Stimulated activated CD8-positive, alpha-beta memory T cell treated with anti-CD3 and anti-CD28 coated beads, Interleukin-15, amount 100 ng/mL, for 1 hour (primary cell): ENCODE data around the gene PRPF6.

Experiments used
- DNase-seq: peaks from one replicate; pipeline ENCODE4 v3.0.0-alpha.2; 2020; ENCODE audit warnings: low read depth

PRPF6 gene

GRCh38 chr20:64035933-64036345 is 55.0 kb downstream of the PRPF6 start, which contains the start of gene C20orf204:
Gene C20orf204 (plus strand): TSS chr20:64036182. CDS start chr20:64036324, 142 bp downstream.
- DNase-seq = no peak

- DNase-seq = no peak
Observed at GRCh38 chr20:64036346-64037198, 55.6 kb downstream of the PRPF6 start.

DNA sequence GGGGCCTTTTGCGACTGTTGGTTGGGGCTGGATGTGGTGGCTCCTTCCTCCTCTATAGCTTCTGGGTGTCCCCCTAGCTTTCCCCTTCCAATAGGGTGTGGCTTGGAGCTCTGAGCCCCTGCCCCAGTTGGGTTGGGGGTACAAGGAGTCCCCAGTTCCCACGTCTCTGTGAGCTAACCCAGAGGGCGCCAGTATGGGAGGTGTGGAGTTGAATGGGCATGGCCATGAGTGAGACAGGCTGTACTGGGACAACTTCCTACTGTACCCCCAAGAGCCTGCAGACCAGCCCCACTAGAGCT is 56.2 kb downstream of the PRPF6 start:
- no peak for DNase-seq

- DNase-seq = no peak
Observed at GRCh38 chr20:64037498-64038213, 56.7 kb downstream of the PRPF6 start.

DNA sequence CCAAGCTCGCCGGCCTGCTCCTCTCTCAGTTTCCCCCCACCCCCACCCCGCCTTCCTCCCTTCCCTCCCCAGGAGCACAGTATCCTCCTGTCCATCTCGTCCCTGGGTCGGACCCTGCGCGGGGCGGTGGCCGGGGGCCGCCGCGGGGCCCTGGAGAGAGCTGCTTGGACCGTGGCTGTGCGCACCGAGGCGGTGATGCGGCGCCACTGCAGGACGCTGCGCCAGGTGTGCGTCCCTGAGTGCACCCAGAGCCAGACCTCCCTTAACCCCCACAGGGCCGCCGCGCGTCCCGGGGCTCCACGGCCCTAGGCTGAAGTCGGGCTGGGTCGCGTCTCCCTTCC is 57.3 kb downstream of the PRPF6 start:
- no peak for DNase-seq

DNA sequence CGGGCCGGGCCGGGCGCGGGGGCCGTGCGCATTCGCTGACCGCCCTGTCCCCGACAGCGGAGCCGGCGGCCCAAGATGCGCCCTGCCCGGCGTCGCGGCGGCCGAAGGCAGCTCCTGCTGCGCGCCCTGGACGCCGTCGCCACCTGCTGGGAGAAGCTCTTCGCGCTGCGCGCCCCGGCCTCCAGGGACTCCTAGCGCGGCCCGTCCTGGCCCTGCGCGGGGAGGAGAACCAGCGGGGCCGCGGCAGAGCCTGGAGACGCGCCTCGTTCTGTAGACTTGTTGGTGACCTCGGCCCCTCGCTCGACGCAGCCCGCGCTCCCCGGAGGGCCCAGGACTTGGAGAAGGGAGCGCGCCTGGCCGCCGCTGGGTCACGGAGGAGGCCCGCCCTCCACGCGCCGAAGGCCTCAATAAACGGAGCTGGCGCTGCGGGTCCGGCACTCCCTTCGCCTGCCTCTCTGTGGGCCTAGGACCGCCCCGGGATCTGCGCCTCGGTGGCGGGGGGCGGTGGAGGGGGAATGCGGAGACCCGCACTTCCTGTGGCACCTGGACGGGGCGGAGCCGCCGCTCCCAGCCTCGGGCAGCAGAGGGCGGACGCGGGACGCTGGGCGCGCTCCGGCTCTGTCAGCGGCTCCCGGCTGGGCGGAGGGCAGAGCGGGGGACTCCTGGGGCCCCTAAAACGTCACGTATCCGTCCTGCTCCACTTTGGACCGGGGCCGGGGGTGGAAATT is 57.8 kb downstream of the PRPF6 start:
- DNase-seq = peak; percentile 56

DNA sequence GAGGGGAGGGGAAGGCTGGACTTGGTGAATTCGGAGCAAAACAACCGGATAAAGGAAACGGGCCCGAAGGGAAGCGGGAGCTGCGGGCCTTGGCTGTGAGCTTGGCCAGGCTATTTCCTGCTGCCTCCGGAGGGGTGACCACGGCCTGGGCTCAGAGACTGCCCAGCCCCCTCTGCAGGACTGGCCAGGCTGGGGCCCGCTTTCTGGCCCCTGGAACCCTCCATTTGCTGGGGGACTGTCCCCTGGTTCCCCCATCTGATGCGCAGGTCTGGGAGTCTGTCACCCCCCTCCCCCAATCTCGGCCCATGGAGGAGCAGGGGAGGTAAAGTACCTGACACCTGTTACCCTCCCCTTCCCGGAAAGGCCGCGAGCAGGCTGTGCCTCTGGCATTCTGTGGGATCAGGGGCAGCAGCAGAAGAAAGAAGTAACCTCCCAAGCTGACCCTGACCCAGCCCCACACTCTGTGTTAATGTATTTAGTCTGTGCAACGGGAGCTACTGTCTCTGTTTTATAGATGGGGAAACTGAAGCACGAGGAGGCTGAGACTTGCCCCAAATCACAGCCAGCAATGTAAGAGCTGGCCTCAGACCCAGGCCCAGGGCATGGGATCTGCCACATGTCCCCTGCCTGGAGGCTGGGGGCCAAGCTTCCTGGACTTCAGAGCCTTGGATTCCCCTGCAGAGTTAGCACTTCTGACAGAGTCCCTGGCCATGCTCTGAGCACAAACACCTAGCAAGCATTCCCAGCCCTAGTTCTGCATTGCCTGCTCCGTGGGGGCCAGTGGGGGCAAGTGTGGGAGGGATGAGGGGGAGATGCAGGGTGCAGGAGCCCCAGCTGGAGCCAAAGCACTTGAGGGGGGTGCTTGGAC is 58.6 kb downstream of the PRPF6 start:
- no peak for DNase-seq

DNA sequence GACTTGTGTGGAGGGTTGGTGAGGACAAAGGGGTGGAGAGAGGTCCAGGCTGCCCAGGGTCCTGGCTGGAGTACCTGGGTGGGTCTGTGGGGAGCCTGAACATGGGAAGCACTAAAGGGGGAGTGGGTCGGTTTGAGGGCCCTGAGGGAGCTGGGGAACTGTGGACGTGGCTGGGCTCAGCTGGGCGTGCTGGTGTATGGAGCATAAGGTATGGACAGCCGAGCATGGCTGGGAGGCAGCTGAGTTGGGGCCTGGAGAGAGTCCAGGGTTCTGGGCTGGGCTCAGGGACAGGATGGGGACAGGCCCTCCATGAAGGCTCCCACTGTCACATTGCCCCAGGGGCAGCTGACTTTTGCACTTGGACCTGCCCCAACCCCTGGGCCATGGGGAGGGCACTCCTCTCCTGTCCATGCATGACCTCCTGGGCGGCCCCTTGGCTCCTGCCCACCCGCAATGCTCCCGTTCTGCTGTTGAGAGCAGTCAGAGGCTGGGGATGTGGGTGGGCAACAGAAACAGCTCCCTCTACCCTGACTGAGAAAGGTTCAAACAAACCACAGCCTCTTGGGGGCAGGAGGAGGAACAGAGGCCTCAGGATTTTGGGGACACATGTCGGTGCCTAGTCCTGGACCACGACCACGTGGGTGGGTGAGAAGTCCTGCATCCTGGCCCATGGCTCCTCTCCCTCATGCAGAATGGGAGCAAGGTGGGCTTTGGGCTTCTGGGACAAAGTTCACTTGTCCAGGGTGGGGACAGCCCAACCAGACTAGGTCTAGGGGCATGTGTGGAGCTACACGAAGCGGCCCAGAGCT is 59.5 kb downstream of the PRPF6 start:
- DNase-seq = no peak

- no peak for DNase-seq
Observed at GRCh38 chr20:64041040-64041780, 60.3 kb downstream of the PRPF6 start.

DNA sequence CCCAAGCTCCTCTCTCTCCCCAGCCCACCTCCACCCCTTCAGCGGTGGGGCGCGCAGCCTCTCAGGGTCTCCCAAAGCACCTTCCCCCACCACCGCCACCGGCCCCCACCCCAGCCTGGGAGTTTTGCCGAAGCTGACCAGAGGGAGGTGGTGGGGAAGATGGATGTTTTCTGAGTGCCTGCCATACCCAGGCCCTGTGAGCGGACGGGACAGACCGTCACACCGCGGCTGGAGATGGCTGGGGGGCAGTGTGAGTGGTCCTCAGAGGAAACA is 60.8 kb downstream of the PRPF6 start:
- no peak for DNase-seq

GRCh38 chr20:64042054-64042781 is 61.3 kb downstream of the PRPF6 start:
- DNase-seq = no peak

- DNase-seq = no peak
Observed at GRCh38 chr20:64043768-64044167, 62.8 kb downstream of the PRPF6 start.

GRCh38 chr20:64044484-64045247 is 63.7 kb downstream of the PRPF6 start:
- DNase-seq = no peak

DNA sequence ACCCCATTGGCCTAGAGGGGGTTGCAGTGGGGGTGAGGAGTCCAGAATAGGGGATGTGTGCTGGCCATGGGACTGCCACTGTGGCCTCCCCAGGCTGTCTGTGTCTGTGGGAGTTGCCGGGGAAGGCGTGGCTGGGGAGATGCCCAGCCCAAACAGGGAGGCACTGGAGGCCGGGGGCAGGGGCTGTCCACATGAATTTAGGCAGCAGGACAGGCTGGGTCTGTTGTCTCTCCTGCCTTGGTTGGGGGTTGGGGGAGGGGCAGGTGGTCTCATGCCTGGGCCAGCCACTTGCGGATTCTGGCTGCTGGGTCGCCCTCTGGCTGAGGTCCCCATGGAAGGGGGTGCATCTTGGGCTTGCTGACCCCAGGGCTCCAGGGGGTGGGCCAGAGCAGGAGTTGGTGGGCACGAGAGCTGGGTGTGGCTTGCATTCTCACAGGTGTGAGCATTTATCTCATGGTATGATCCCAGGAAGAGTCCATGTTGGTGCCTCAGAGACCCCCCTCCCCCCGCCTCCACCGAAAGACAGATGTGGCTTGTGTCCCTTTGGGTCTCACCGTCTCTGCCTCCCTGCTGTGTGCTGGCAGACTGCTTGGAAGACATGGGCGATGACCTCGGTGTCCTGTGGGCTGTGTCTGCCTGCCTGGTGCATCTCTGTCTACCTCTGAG is 64.5 kb downstream of the PRPF6 start:
- DNase-seq = no peak

- no peak for DNase-seq
Observed at GRCh38 chr20:64047046-64047389, 66.1 kb downstream of the PRPF6 start.

GRCh38 chr20:64047968-64048401 is 67.1 kb downstream of the PRPF6 start:
- no peak for DNase-seq

GRCh38 chr20:64048402-64049044 is 67.6 kb downstream of the PRPF6 start:
- DNase-seq = no peak
